HepG2 (cell line): Measurements from ENCODE around the gene COQ8B. TPM values are rescaled to one million over a fixed set of nuclear protein-coding genes. Genes with fewer than 3 reads are reported as not detected.

Experiments used
- FIP1L1 ChIP-seq: fragments of 200-400 bp; formaldehyde crosslinking; IDR thresholded peaks from 2 replicates; pipeline ENCODE4 v1.6.1; 2018; ENCODE audit warnings: low read depth, mild to moderate bottlenecking, low read length, moderate library complexity, borderline replicate concordance; ENCODE audit not compliant: insufficient read depth
- HOXA7 ChIP-seq: sonication (generic); formaldehyde crosslinking; IDR thresholded peaks from 2 replicates; pipeline ENCODE4 v1.8.1; 2022; ENCODE audit warnings: mild to moderate bottlenecking, missing genetic modification reagents, moderate library complexity
- PCBP1 ChIP-seq: fragments of 200-400 bp; formaldehyde crosslinking; IDR thresholded peaks from 2 replicates; pipeline ENCODE4 v1.6.1; 2017; ENCODE audit warnings: mild to moderate bottlenecking, low read depth, low read length, borderline replicate concordance
- PCBP2 ChIP-seq: fragments of 200-400 bp; formaldehyde crosslinking; optimal IDR thresholded peaks from 2 replicates; pipeline ENCODE3; 2018; ENCODE audit warnings: low read length, low read depth; ENCODE audit not compliant: poor library complexity, severe bottlenecking
- RFX1 ChIP-seq: fragments of 450-650 bp; IDR thresholded peaks from 2 replicates; pipeline ENCODE4 v1.6.1; 2017
- ZBTB10 ChIP-seq: sonication (generic); formaldehyde crosslinking; IDR thresholded peaks from 2 replicates; pipeline ENCODE4 v1.4.0; 2020; ENCODE audit warnings: missing genetic modification reagents, borderline replicate concordance
- ZBTB33 ChIP-seq: sonication (generic); formaldehyde crosslinking; IDR thresholded peaks from 2 replicates; pipeline ENCODE4 v1.4.0; 2020; ENCODE audit warnings: missing genetic modification reagents
- ZEB1 ChIP-seq: IDR thresholded peaks from 2 replicates; pipeline ENCODE4 v1.6.1; 2012; ENCODE audit warnings: mild to moderate bottlenecking, low read depth, inconsistent platforms; ENCODE audit not compliant: insufficient replicate concordance
- ZFAT ChIP-seq: sonication (generic); formaldehyde crosslinking; conservative IDR thresholded peaks from 2 replicates; pipeline ENCODE4 v1.8.1; 2023; ENCODE audit warnings: missing genetic modification reagents, inconsistent platforms
- ZNF12 ChIP-seq: sonication (generic); formaldehyde crosslinking; IDR thresholded peaks from 2 replicates; pipeline ENCODE4 v1.5.0; 2020; ENCODE audit warnings: missing genetic modification reagents
- ZNF274 ChIP-seq: sonication (generic); formaldehyde crosslinking; IDR thresholded peaks from 2 replicates; pipeline ENCODE4 v1.5.1; 2020; ENCODE audit warnings: mild to moderate bottlenecking, missing genetic modification reagents
- ZNF281 ChIP-seq: sonication (generic); formaldehyde crosslinking; IDR thresholded peaks from 2 replicates; pipeline ENCODE4 v1.4.0; 2020; ENCODE audit warnings: missing genetic modification reagents, borderline replicate concordance
- ZNF451 ChIP-seq: sonication (generic); formaldehyde crosslinking; IDR thresholded peaks from 2 replicates; pipeline ENCODE4 v1.5.0; 2020; ENCODE audit warnings: mild to moderate bottlenecking, missing genetic modification reagents
- ZNF691 ChIP-seq: sonication (generic); formaldehyde crosslinking; IDR thresholded peaks from 2 replicates; pipeline ENCODE4 v1.4.0; 2020; ENCODE audit warnings: missing genetic modification reagents, low read depth, mild to moderate bottlenecking, borderline replicate concordance
- ZNF747 ChIP-seq: sonication (generic); formaldehyde crosslinking; IDR thresholded peaks from 2 replicates; pipeline ENCODE4 v1.8.1; 2023; ENCODE audit warnings: missing genetic modification reagents, mild to moderate bottlenecking, borderline replicate concordance
- ZNF749 ChIP-seq: sonication (generic); formaldehyde crosslinking; IDR thresholded peaks from 2 replicates; pipeline ENCODE4 v1.8.0; 2022; ENCODE audit warnings: mild to moderate bottlenecking, missing genetic modification reagents, moderate library complexity, borderline replicate concordance
- polyA plus RNA-seq, 8 experiments: library from polyadenylated mRNA; depleted of rRNA in 3 of 8; stranded (reverse) in 7 of 8; unstranded in 1 of 8; fragments of >200 nt; fragmentation: Illumina TruSeq in 4 of 8; extraction: Trizol in 4 of 8; gene quantifications; 2 replicates each; pipeline versions ENCODE4 v1.2.1 to v1.2.3, GENCODE V29; 2011 to 2016; ENCODE audit warnings: low read depth in 4 of 8, missing spikeins in 1 of 8, mixed read lengths in 1 of 8; ENCODE audit not compliant: insufficient read depth in 1 of 8
- total RNA-seq, 5 experiments: library from RNA; depleted of rRNA; stranded (reverse); fragments of >200 nt; fragmentation: Illumina TruSeq; extraction: Trizol; gene quantifications; 2 replicates each; pipeline ENCODE4 v1.2.3, GENCODE V29; 2016; ENCODE audit warnings: low read depth in 1 of 5

COQ8B gene
- total and polyA plus RNA-seq, 2 of the 13 experiments (the other 11 are each of a cell fraction or from before 2014, with no cell fraction given) = 12.3 to 17.2 TPM

- peak; percentile 97 for TF ChIP-seq ZBTB10
- TF ChIP-seq ZEB1 = no peak
- TF ChIP-seq HOXA7 (CRISPR knock-in tag) = no peak
- TF ChIP-seq FIP1L1 = no peak
- TF ChIP-seq ZNF451 (CRISPR knock-in tag) = 0 out of 2 replicates have a peak, but pooled peaks have one; percentile 45
- no peak for TF ChIP-seq RFX1
- TF ChIP-seq ZNF12 (CRISPR knock-in tag) = no peak
- TF ChIP-seq ZNF691 = peak; percentile 39; the same call in 1 of the 2 replicates
- no peak for TF ChIP-seq ZFAT
- TF ChIP-seq ZNF747 (CRISPR knock-in tag) = 0 out of 2 replicates have a peak, but pooled peaks have one; percentile 30
- TF ChIP-seq PCBP2 = no peak
- no peak for TF ChIP-seq ZBTB33
- peak; percentile 12; the same call in 1 of the 2 replicates for TF ChIP-seq ZNF281 (CRISPR knock-in tag)
- 0 out of 2 replicates have a peak, but pooled peaks have one; percentile 72 for TF ChIP-seq PCBP1
- no peak for TF ChIP-seq ZNF749
- TF ChIP-seq ZNF274 = no peak
These were observed 2.2 kb upstream of the COQ8B start (continued) for GRCh38 chr19:40718774-40719391.
